K562 (cell line): ENCODE measurements around the gene SENP3. TPM values are rescaled to one million over a fixed set of nuclear protein-coding genes. Genes with fewer than 3 reads are reported as not detected.

Experiments
- BHLHE40 ChIP-seq: IDR thresholded peaks from 2 replicates; pipeline ENCODE4 v1.6.1; 2011; ENCODE audit warnings: low read length, improper control_type of control experiment
- BMI1 ChIP-seq: fragments of 150-350 bp; IDR thresholded peaks from 2 replicates; pipeline ENCODE4 v1.6.1; 2014; ENCODE audit warnings: low read length
- COPS2 ChIP-seq: fragments of 450-650 bp; conservative IDR thresholded peaks from 2 replicates; pipeline ENCODE4 v1.6.1; 2016; ENCODE audit warnings: mild to moderate bottlenecking, moderate library complexity
- CREB3L1 ChIP-seq: fragments of 450-650 bp; IDR thresholded peaks from 2 replicates; pipeline ENCODE4 v1.6.1; 2014; ENCODE audit warnings: low read depth, mild to moderate bottlenecking, moderate library complexity, borderline replicate concordance
- E2F6 ChIP-seq, 2 experiments: IDR thresholded peaks; 2 replicates each; pipeline ENCODE4 v1.6.1; 2011; ENCODE audit warnings: borderline replicate concordance in 1 of 2, control low read depth in 1 of 2, low read depth in 1 of 2, low read length in 1 of 2, mild to moderate bottlenecking in 1 of 2, mixed read lengths in 1 of 2, moderate library complexity in 1 of 2; ENCODE audit not compliant: insufficient read depth in 1 of 2, insufficient read length in 1 of 2, poor library complexity in 1 of 2, severe bottlenecking in 1 of 2; ENCODE audit errors: extremely low read depth in 1 of 2
- ETV1 ChIP-seq: fragments of 450-650 bp; conservative IDR thresholded peaks from 2 replicates; pipeline ENCODE4 v1.6.1; 2016; ENCODE audit warnings: missing genetic modification characterization, control low read depth, low read depth, missing compliant biosample characterization
- FOSL1 ChIP-seq: fragments of 200-800 bp; sonication (Bioruptor generic); conservative IDR thresholded peaks from 2 replicates; pipeline ENCODE4 v1.6.1; 2016; ENCODE audit warnings: missing genetic modification characterization, missing compliant biosample characterization
- HCFC1 ChIP-seq: IDR thresholded peaks from 2 replicates; pipeline ENCODE4 v1.6.1; 2012; ENCODE audit warnings: low read depth, low read length, improper control_type of control experiment
- HEY1 ChIP-seq: fragments of 250-450 bp; sonication (Bioruptor Pico); IDR thresholded peaks from 2 replicates; pipeline ENCODE4 v1.5.0; 2020; ENCODE audit warnings: mild to moderate bottlenecking, moderate library complexity, borderline replicate concordance
- MAX ChIP-seq: sonication (generic); formaldehyde crosslinking; IDR thresholded peaks from 2 replicates; pipeline ENCODE4 v1.9.0; 2022; ENCODE audit warnings: mild to moderate bottlenecking, missing genetic modification reagents
- MYC ChIP-seq, 2 experiments: fragments of 250-450 bp in 1 of 2; sonication (Bioruptor Pico) in 1 of 2; IDR thresholded peaks; 2 replicates each; pipeline versions ENCODE4 v1.5.1 to v1.6.1; 2012 to 2021; ENCODE audit warnings: low read depth in 2 of 2, borderline replicate concordance in 1 of 2, improper control_type of control experiment in 1 of 2, low read length in 1 of 2, mild to moderate bottlenecking in 1 of 2, moderate library complexity in 1 of 2
- NFYB ChIP-seq: IDR thresholded peaks from 2 replicates; pipeline ENCODE4 v1.6.1; 2011; ENCODE audit warnings: mild to moderate bottlenecking, moderate library complexity; ENCODE audit not compliant: insufficient read length; ENCODE audit errors: extremely low read depth
- NKRF ChIP-seq: fragments of 450-650 bp; IDR thresholded peaks from 2 replicates; pipeline ENCODE4 v1.6.1; 2016; ENCODE audit warnings: borderline replicate concordance
- NR3C1 ChIP-seq: sonication (generic); formaldehyde crosslinking; IDR thresholded peaks from 2 replicates; pipeline ENCODE4 v1.8.1; 2022; ENCODE audit warnings: missing genetic modification reagents
- PCBP2 ChIP-seq: fragments of 200-400 bp; formaldehyde crosslinking; IDR thresholded peaks from 2 replicates; pipeline ENCODE4 v1.6.1; 2018; ENCODE audit warnings: low read length, low read depth, mild to moderate bottlenecking, moderate library complexity; ENCODE audit not compliant: poor library complexity, severe bottlenecking
- TBP ChIP-seq: optimal IDR thresholded peaks from 2 replicates; pipeline ENCODE3; 2011; ENCODE audit warnings: low read depth, low read length, improper control_type of control experiment
- TCF7 ChIP-seq: sonication (generic); IDR thresholded peaks from 2 replicates; pipeline ENCODE4 v1.6.1; 2016; ENCODE audit warnings: antibody characterized with exemption, borderline replicate concordance
- TEAD1 ChIP-seq, 2 experiments: fragments of 450-650 bp in 1 of 2; sonication (generic) in 1 of 2; formaldehyde crosslinking; IDR thresholded peaks; 2 replicates each; pipeline versions ENCODE4 v1.4.0 to v1.8.0; 2020 to 2022; ENCODE audit warnings: mild to moderate bottlenecking in 2 of 2, missing genetic modification reagents in 1 of 2
- TOE1 ChIP-seq, 2 experiments: fragments of 450-650 bp in 1 of 2; sonication (generic) in 1 of 2; formaldehyde crosslinking in 1 of 2; IDR thresholded peaks; 2 replicates each; pipeline versions ENCODE4 v1.7.1 to v1.8.0; 2016 to 2022; ENCODE audit warnings: borderline replicate concordance in 2 of 2, mild to moderate bottlenecking in 2 of 2, antibody characterized with exemption in 1 of 2, inconsistent platforms in 1 of 2, low read depth in 1 of 2, missing genetic modification reagents in 1 of 2, moderate library complexity in 1 of 2
- ZBTB9 ChIP-seq: fragments of 450-650 bp; formaldehyde crosslinking; IDR thresholded peaks from 2 replicates; pipeline ENCODE4 v1.4.0; 2020; ENCODE audit warnings: mild to moderate bottlenecking, moderate library complexity
- ZNF695 ChIP-seq: fragments of 450-650 bp; formaldehyde crosslinking; IDR thresholded peaks from 2 replicates; pipeline ENCODE4 v1.4.0; 2020; ENCODE audit warnings: mild to moderate bottlenecking, moderate library complexity
- ZSCAN29 ChIP-seq: fragments of 450-650 bp; IDR thresholded peaks from 2 replicates; pipeline ENCODE4 v1.6.1; 2017
- polyA plus RNA-seq, 8 experiments: library from polyadenylated mRNA; depleted of rRNA in 4 of 8; stranded (reverse) in 5 of 8; unstranded in 3 of 8; fragments of >200 nt; fragmentation: Nextera tagmentation in 2 of 8; fragmentation: Illumina TruSeq in 1 of 8; extraction: Ambion mirVana in 2 of 8; extraction: Trizol in 1 of 8; gene quantifications; 2 replicates each; pipeline versions ENCODE4 v1.2.1 to v1.2.3, GENCODE V29; 2011 to 2014; ENCODE audit warnings: inconsistent platforms in 1 of 8, missing spikeins in 1 of 8
- total RNA-seq, 7 experiments: library from RNA; depleted of rRNA in 6 of 7; stranded (reverse); fragments of >200 nt in 6 of 7; fragmentation: Illumina TruSeq in 2 of 7; extraction: Trizol in 2 of 7; gene quantifications; 2 replicates each; pipeline versions ENCODE4 v1.2.1 to v1.2.3, GENCODE V29; 2011 to 2021; ENCODE audit warnings: low replicate concordance in 1 of 7

The SENP3 gene
- total and polyA plus RNA-seq, 9 of the 15 experiments (the other 6 are each of a cell fraction or from before 2014, with no cell fraction given) = 0.63 to 102 (median 78.8) TPM

GRCh38 chr17:7572338-7572587 is 10.5 kb downstream of the SENP3 start (continued):
- TF ChIP-seq ZBTB9 (CRISPR knock-in tag) (no peak), TBP (no peak), ZNF695 (no peak), BMI1 (no peak), HCFC1 (peak; percentile 68), NKRF (peak; percentile 57; the same call in 1 of the 2 replicates), ETV1 (tag) (peak; percentile 68), COPS2 (no peak), FOSL1 (tag) (no peak), HEY1 (CRISPR knock-in tag) (no peak), E2F6 (IDR thresholded peaks at IDR 0.05; ENCODE audit: borderline replicate concordance in 1 of 2, extremely low read depth in 1 of 2, insufficient read depth in 1 of 2, insufficient read length in 1 of 2, low read depth in 1 of 2, low read length in 1 of 2, poor library complexity in 1 of 2, severe bottlenecking in 1 of 2) (peak; percentile 81 to 93), TOE1 (IDR thresholded peaks at IDR 0.05; ENCODE audit: borderline replicate concordance) (no peak), TOE1 (CRISPR knock-in tag; IDR thresholded peaks at IDR 0.05; ENCODE audit: borderline replicate concordance, low read depth) (no peak), NR3C1 (CRISPR knock-in tag) (no peak), NFYB (no peak), MYC (IDR thresholded peaks at IDR 0.05; ENCODE audit: low read depth, low read length) (peak; percentile 100), MYC (CRISPR knock-in tag; IDR thresholded peaks at IDR 0.05; ENCODE audit: borderline replicate concordance, low read depth) (peak; percentile 76; the same call in 1 of the 2 replicates), CREB3L1 (peak; percentile 52; the same call in 1 of the 2 replicates), MAX (CRISPR knock-in tag) (peak; percentile 97), BHLHE40 (peak; percentile 99), PCBP2 (no peak), TCF7 (no peak), TEAD1 (CRISPR knock-in tag; IDR thresholded peaks at IDR 0.05) (peak in 1 of 2 experiments; percentile 54; a peak in 1 of 4 replicates), ZSCAN29 (no peak)
